Loucy (cell line): ENCODE measurements around the gene TM9SF4.

ENCODE experiments used
- EZH2phosphoT487 ChIP-seq: fragments of 200-600 bp; IDR thresholded peaks from 2 replicates; pipeline ENCODE4 v1.6.1; 2018; ENCODE audit warnings: antibody characterized with exemption, mild to moderate bottlenecking, moderate library complexity, borderline replicate concordance
- TF ChIP-seq, protein P1 (sequence below): fragments of 200-600 bp; sonication (generic); conservative IDR thresholded peaks from 2 replicates; pipeline ENCODE4 v1.5.1; 2014; ENCODE audit warnings: mild to moderate bottlenecking, antibody characterized with exemption, low read length

DNA sequence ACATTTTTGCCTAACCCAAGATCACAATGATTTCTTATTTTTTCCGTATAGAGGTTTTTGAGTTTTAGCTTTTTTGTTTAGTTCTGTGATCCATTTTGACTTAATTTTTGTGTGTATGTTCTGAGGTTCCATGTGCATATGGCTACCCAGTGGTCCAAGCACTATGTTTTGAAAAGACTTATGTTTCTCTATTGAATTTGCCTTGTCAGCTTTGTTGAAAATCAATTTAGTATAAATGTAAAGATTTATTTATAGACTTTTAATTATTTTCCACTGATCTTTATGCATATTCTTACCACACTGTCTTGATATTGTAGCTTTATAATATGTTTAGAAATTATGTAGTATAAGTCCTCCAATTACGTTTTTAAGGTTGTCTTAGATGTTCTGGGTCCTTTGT lies 10.2 kb downstream of the TM9SF4 start:
- TF ChIP-seq, protein P1, sequence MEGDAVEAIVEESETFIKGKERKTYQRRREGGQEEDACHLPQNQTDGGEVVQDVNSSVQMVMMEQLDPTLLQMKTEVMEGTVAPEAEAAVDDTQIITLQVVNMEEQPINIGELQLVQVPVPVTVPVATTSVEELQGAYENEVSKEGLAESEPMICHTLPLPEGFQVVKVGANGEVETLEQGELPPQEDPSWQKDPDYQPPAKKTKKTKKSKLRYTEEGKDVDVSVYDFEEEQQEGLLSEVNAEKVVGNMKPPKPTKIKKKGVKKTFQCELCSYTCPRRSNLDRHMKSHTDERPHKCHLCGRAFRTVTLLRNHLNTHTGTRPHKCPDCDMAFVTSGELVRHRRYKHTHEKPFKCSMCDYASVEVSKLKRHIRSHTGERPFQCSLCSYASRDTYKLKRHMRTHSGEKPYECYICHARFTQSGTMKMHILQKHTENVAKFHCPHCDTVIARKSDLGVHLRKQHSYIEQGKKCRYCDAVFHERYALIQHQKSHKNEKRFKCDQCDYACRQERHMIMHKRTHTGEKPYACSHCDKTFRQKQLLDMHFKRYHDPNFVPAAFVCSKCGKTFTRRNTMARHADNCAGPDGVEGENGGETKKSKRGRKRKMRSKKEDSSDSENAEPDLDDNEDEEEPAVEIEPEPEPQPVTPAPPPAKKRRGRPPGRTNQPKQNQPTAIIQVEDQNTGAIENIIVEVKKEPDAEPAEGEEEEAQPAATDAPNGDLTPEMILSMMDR, result no peak
- TF ChIP-seq EZH2phosphoT487, result no peak
